ENCODE data around the gene PLPP2.

- TF ChIP-seq, protein P1, sequence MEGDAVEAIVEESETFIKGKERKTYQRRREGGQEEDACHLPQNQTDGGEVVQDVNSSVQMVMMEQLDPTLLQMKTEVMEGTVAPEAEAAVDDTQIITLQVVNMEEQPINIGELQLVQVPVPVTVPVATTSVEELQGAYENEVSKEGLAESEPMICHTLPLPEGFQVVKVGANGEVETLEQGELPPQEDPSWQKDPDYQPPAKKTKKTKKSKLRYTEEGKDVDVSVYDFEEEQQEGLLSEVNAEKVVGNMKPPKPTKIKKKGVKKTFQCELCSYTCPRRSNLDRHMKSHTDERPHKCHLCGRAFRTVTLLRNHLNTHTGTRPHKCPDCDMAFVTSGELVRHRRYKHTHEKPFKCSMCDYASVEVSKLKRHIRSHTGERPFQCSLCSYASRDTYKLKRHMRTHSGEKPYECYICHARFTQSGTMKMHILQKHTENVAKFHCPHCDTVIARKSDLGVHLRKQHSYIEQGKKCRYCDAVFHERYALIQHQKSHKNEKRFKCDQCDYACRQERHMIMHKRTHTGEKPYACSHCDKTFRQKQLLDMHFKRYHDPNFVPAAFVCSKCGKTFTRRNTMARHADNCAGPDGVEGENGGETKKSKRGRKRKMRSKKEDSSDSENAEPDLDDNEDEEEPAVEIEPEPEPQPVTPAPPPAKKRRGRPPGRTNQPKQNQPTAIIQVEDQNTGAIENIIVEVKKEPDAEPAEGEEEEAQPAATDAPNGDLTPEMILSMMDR (IDR thresholded peaks at IDR 0.05), result no peak
- TF ChIP-seq POLR2A (IDR thresholded peaks at IDR 0.05) (no peak), POLR2AphosphoS5 (IDR thresholded peaks at IDR 0.05) (no peak)
Observed at GRCh38 chr19:315811-316210, 24.6 kb upstream of the PLPP2 start.
